ENCODE results near the gene ZNF787. TPM values are rescaled to one million over a fixed set of nuclear protein-coding genes. Genes with fewer than 3 reads are reported as not detected.

ZNF787 gene
- total and polyA plus RNA-seq, 2 of the 13 experiments (the other 11 are each of a cell fraction or from before 2014, with no cell fraction given), result 15.1 to 42.8 TPM

- TF ChIP-seq ZNF570 (CRISPR knock-in tag; IDR thresholded peaks at IDR 0.05; ENCODE audit: borderline replicate concordance), result no peak
- TF ChIP-seq ZNF891 (CRISPR knock-in tag; IDR thresholded peaks at IDR 0.05), result 0 out of 2 replicates have a peak, but pooled peaks have one; percentile 59
- TF ChIP-seq MIXL1 (CRISPR knock-in tag; IDR thresholded peaks at IDR 0.05), result peak; percentile 57
- peak; percentile 67 for TF ChIP-seq ZNF430 (CRISPR knock-in tag; IDR thresholded peaks at IDR 0.05)
- TF ChIP-seq ZNF230 (CRISPR knock-in tag; IDR thresholded peaks at IDR 0.05), result peak; percentile 66; the same call in 1 of the 2 replicates
- peak; percentile 32; the same call in 1 of the 2 replicates for TF ChIP-seq THAP9 (CRISPR knock-in tag; IDR thresholded peaks at IDR 0.05; ENCODE audit: borderline replicate concordance)
- TF ChIP-seq NCOA1 (CRISPR knock-in tag; IDR thresholded peaks at IDR 0.05), result peak; percentile 29; the same call in 1 of the 2 replicates
- 0 out of 2 replicates have a peak, but pooled peaks have one; percentile 53 for TF ChIP-seq ZNF224 (CRISPR knock-in tag; IDR thresholded peaks at IDR 0.05)
- TF ChIP-seq SKIL (CRISPR knock-in tag; IDR thresholded peaks at IDR 0.05; ENCODE audit: borderline replicate concordance), result peak; percentile 70; the same call in 1 of the 2 replicates
- TF ChIP-seq IRF1 (CRISPR knock-in tag; IDR thresholded peaks at IDR 0.05; ENCODE audit: low read depth), result no peak
- no peak for TF ChIP-seq SOX6 (IDR thresholded peaks at IDR 0.05)
- TF ChIP-seq SOX6 (CRISPR knock-in tag; IDR thresholded peaks at IDR 0.05), result peak; percentile 42; the same call in 1 of the 2 replicates
- TF ChIP-seq SNAPC4 (CRISPR knock-in tag; IDR thresholded peaks at IDR 0.05), result no peak
- TF ChIP-seq GTF3A (CRISPR knock-in tag; conservative IDR thresholded peaks at IDR 0.05), result no peak
- peak; percentile 18; the same call in 1 of the 2 replicates for TF ChIP-seq MEIS2 (CRISPR knock-in tag; IDR thresholded peaks at IDR 0.05)
- peak; percentile 43; the same call in 1 of the 2 replicates for TF ChIP-seq CREM (IDR thresholded peaks at IDR 0.05)
- TF ChIP-seq CREM (CRISPR knock-in tag; IDR thresholded peaks at IDR 0.05), result no peak
- peak; percentile 37; the same call in 1 of the 2 replicates for TF ChIP-seq RAD21 (CRISPR knock-in tag; IDR thresholded peaks at IDR 0.05)
Measured at GRCh38 chr19:56110515-56111448, 10.3 kb downstream of the ZNF787 start (continued).

Measured in HepG2 (cell line).